ENCODE data around the gene TM4SF18. TPM values are rescaled to one million over a fixed set of nuclear protein-coding genes. Genes with fewer than 3 reads are reported as not detected.

Gene TM4SF18
- total RNA-seq, 1 experiment from 2014 or later: not detected

- BruUV-seq (replicated peaks): no TSS peak
- intact Hi-C loops (cut with micrococcal nuclease): no loop called here
- H3K27ac Mint-ChIP-seq (ENCODE audit: low read depth, unreplicated experiment): peak overlapping the region; percentile 49
- peak; percentile 26 for DNase-seq (ENCODE audit: unreplicated experiment)
- no peaks in the 10 kb centered on the region for H3K27me3 Mint-ChIP-seq (ENCODE audit: insufficient read depth, unreplicated experiment)
- no peaks in the 10 kb centered on the region for H3K36me3 Mint-ChIP-seq (ENCODE audit: insufficient read depth, unreplicated experiment)
- no peak overlapping the region for H3K4me3 Mint-ChIP-seq (ENCODE audit: unreplicated experiment)
- TF ChIP-seq CTCF (IDR thresholded peaks at IDR 0.05; ENCODE audit: unreplicated experiment): no peak
- ChIA-PET POLR2A (interaction anchor here (0.8 to 2.1 kb wide), 5 partner anchors 8 to 165 kb away, joined by 3 to 11 read pairs (median 4); no protein-coding TSS in a partner anchor), CTCF (interaction anchor here (0.6 to 2.4 kb wide), 11 partner anchors 10 to 192 kb away, joined by 3 to 9 read pairs (median 3); no protein-coding TSS in a partner anchor)
- H3K9me3 Mint-ChIP-seq (ENCODE audit: unreplicated experiment): peaks cover 6% of the 10 kb centered on the region
- H3K4me1 Mint-ChIP-seq (ENCODE audit: insufficient read depth, unreplicated experiment): peaks cover 13% of the 10 kb centered on the region
Observed at GRCh38 chr3:149310796-149311534, 22.5 kb downstream of the TM4SF18 start.

GRCh38 chr3:149307435-149307783, 26.0 kb downstream of the TM4SF18 start:
- DNase-seq (ENCODE audit: unreplicated experiment): no peak
- H3K4me1 Mint-ChIP-seq (ENCODE audit: insufficient read depth, unreplicated experiment): peaks cover 13% of the 10 kb centered on the region
- H3K4me3 Mint-ChIP-seq (ENCODE audit: unreplicated experiment): no peak overlapping the region
- TF ChIP-seq CTCF (IDR thresholded peaks at IDR 0.05; ENCODE audit: unreplicated experiment): no peak
- ChIA-PET CTCF (interaction anchor here (0.6 to 4.0 kb wide), 5 partner anchors 27 to 444 kb away, joined by 3 to 35 read pairs (median 4); partner anchors contain the start of gene TM4SF18), POLR2A (interaction anchor here (0.9 kb wide), 1 partner anchor 83 kb away, joined by 3 read pairs; no protein-coding TSS in a partner anchor)
- peak overlapping the region; percentile 72 for H3K27ac Mint-ChIP-seq (ENCODE audit: low read depth, unreplicated experiment)
- H3K36me3 Mint-ChIP-seq (ENCODE audit: insufficient read depth, unreplicated experiment): no peaks in the 10 kb centered on the region
- H3K9me3 Mint-ChIP-seq (ENCODE audit: unreplicated experiment): peaks cover 6% of the 10 kb centered on the region
- H3K27me3 Mint-ChIP-seq (ENCODE audit: insufficient read depth, unreplicated experiment): no peaks in the 10 kb centered on the region
- no TSS peak for BruUV-seq (replicated peaks)
- intact Hi-C loops (cut with micrococcal nuclease): no loop called here

- Mint-ChIP-seq H3K27ac (ENCODE audit: low read depth, unreplicated experiment) (peak overlapping the region; percentile 72), H3K9me3 (ENCODE audit: unreplicated experiment) (peaks cover 6% of the 10 kb centered on the region), H3K4me3 (ENCODE audit: unreplicated experiment) (no peak overlapping the region), H3K27me3 (ENCODE audit: insufficient read depth, unreplicated experiment) (no peaks in the 10 kb centered on the region), H3K36me3 (ENCODE audit: insufficient read depth, unreplicated experiment) (no peaks in the 10 kb centered on the region), H3K4me1 (ENCODE audit: insufficient read depth, unreplicated experiment) (peaks cover 13% of the 10 kb centered on the region)
- no peak for DNase-seq (ENCODE audit: unreplicated experiment)
- TF ChIP-seq CTCF (IDR thresholded peaks at IDR 0.05; ENCODE audit: unreplicated experiment): no peak
- intact Hi-C loops (cut with micrococcal nuclease): no loop called here
- no TSS peak for BruUV-seq (replicated peaks)
- CTCF ChIA-PET: interaction anchor here (0.6 to 4.0 kb wide), 6 partner anchors 11 to 174 kb away, joined by 3 to 35 read pairs (median 4); partner anchors contain the start of gene TM4SF18
- POLR2A ChIA-PET: interaction anchor here (0.9 kb wide), 1 partner anchor 82 kb away, joined by 3 read pairs; no protein-coding TSS in a partner anchor
Observed at GRCh38 chr3:149306751-149307434, 26.5 kb downstream of the TM4SF18 start.

GRCh38 chr3:149305376-149305775, 28.1 kb downstream of the TM4SF18 start:
- Mint-ChIP-seq H3K9me3 (ENCODE audit: unreplicated experiment) (peaks cover 6% of the 10 kb centered on the region), H3K27me3 (ENCODE audit: insufficient read depth, unreplicated experiment) (no peaks in the 10 kb centered on the region), H3K4me3 (ENCODE audit: unreplicated experiment) (no peak overlapping the region), H3K36me3 (ENCODE audit: insufficient read depth, unreplicated experiment) (no peaks in the 10 kb centered on the region), H3K27ac (ENCODE audit: low read depth, unreplicated experiment) (no peak overlapping the region), H3K4me1 (ENCODE audit: insufficient read depth, unreplicated experiment) (peaks cover 16% of the 10 kb centered on the region)
- no peak for TF ChIP-seq CTCF (IDR thresholded peaks at IDR 0.05; ENCODE audit: unreplicated experiment)
- ChIA-PET POLR2A (no interaction called here), CTCF (interaction anchor here (0.6 kb wide), 1 partner anchor 19 kb away, joined by 3 read pairs; no protein-coding TSS in a partner anchor)
- intact Hi-C loops (cut with micrococcal nuclease): no loop called here
- no peak for DNase-seq (ENCODE audit: unreplicated experiment)
- no TSS peak for BruUV-seq (replicated peaks)

Data from MCF 10A (cell line).